Inflammatory macrophage treated with lipopolysaccharide for 1 hour (primary cell): ENCODE data around the gene EDN3.

Experiments used
- DNase-seq, 2 donors: peaks; one replicate each; pipeline ENCODE4 v3.0.0-alpha.2; 2020 to 2022

EDN3 gene

GRCh38 chr20:59300333-59301081 lies at the start of gene EDN3:
TSS of gene EDN3 (plus strand) at chr20:59300611. CDS start at chr20:59300813, 202 bp downstream.
- no peak for DNase-seq

- no peak for DNase-seq
Measured at GRCh38 chr20:59253325-59253724, 47.1 kb upstream of the EDN3 start.

- no peak for DNase-seq
Measured at GRCh38 chr20:59253779-59254319, 46.6 kb upstream of the EDN3 start.

GRCh38 chr20:59255256-59255655 lies 45.2 kb upstream of the EDN3 start:
- DNase-seq = no peak

GRCh38 chr20:59258221-59258621 lies 42.2 kb upstream of the EDN3 start:
- DNase-seq = peak; percentile 8 to 32

GRCh38 chr20:59259946-59260345 lies 40.5 kb upstream of the EDN3 start:
- DNase-seq = no peak

- no peak for DNase-seq
Measured at GRCh38 chr20:59265298-59265697, 35.1 kb upstream of the EDN3 start.

GRCh38 chr20:59268870-59269269 lies 31.5 kb upstream of the EDN3 start:
- no peak for DNase-seq

- no peak for DNase-seq
Measured at GRCh38 chr20:59269411-59270025, 30.9 kb upstream of the EDN3 start.

GRCh38 chr20:59270380-59270779 lies 30.0 kb upstream of the EDN3 start:
- DNase-seq = no peak

GRCh38 chr20:59273739-59274357 lies 26.6 kb upstream of the EDN3 start:
- no peak for DNase-seq

- DNase-seq = no peak
Measured at GRCh38 chr20:59276938-59277337, 23.5 kb upstream of the EDN3 start.

- no peak for DNase-seq
Measured at GRCh38 chr20:59284470-59284869, 15.9 kb upstream of the EDN3 start.

GRCh38 chr20:59289994-59290393 lies 10.4 kb upstream of the EDN3 start:
- DNase-seq = no peak

- DNase-seq = no peak
Measured at GRCh38 chr20:59291740-59292383, 8.5 kb upstream of the EDN3 start.

- DNase-seq = no peak
Measured at GRCh38 chr20:59295531-59295930, 4.9 kb upstream of the EDN3 start.

- no peak for DNase-seq
Measured at GRCh38 chr20:59297686-59298085, 2.7 kb upstream of the EDN3 start.

- no peak for DNase-seq
Measured at GRCh38 chr20:59299945-59300332, 472 bp upstream of the EDN3 start.

- DNase-seq = no peak
Measured at GRCh38 chr20:59301343-59302007, 1.1 kb downstream of the EDN3 start.

GRCh38 chr20:59305908-59306655 lies 5.7 kb downstream of the EDN3 start:
- DNase-seq = no peak

- no peak for DNase-seq
Measured at GRCh38 chr20:59307270-59307669, 6.9 kb downstream of the EDN3 start.
